RWPE2 (cell line): ENCODE results near the gene PIK3R1.

Source experiments
- ATAC-seq: fragments of 200-7000 bp; cut with Tn5 transposase; 3 replicates; pipeline ENCODE4 v1.9.1; 2021; ENCODE audit warnings: low read depth
- DNase-seq: peaks from one replicate; pipeline ENCODE4 v3.0.0-alpha.2; 2020; ENCODE audit warnings: low spot score
- H3K27ac ChIP-seq: fragments of 450-650 bp; 2 replicates; pipeline ENCODE4 v1.5.1; 2017; ENCODE audit warnings: mild to moderate bottlenecking; ENCODE audit not compliant: poor library complexity, severe bottlenecking
- H3K27me3 ChIP-seq: fragments of 250-450 bp; sonication (Bioruptor Pico); 2 replicates; pipeline ENCODE4 v1.5.1; 2021; ENCODE audit warnings: mild to moderate bottlenecking, moderate library complexity; ENCODE audit not compliant: insufficient read depth, poor library complexity, severe bottlenecking
- H3K36me3 ChIP-seq: fragments of 250-450 bp; sonication (Bioruptor Pico); 2 replicates; pipeline ENCODE4 v1.5.1; 2020; ENCODE audit warnings: low read depth, mild to moderate bottlenecking, moderate library complexity
- H3K4me1 ChIP-seq: fragments of 250-450 bp; sonication (Bioruptor Pico); 2 replicates; pipeline ENCODE4 v1.5.1; 2021; ENCODE audit warnings: mild to moderate bottlenecking, moderate library complexity; ENCODE audit not compliant: insufficient read depth, poor library complexity, severe bottlenecking
- H3K4me3 ChIP-seq: fragments of 250-450 bp; sonication (Bioruptor Pico); 2 replicates; pipeline ENCODE4 v1.5.1; 2021; ENCODE audit warnings: mild to moderate bottlenecking, moderate library complexity; ENCODE audit not compliant: severe bottlenecking
- H3K9me3 ChIP-seq: fragments of 250-450 bp; sonication (Bioruptor Pico); 2 replicates; pipeline ENCODE4 v1.5.1; 2021; ENCODE audit warnings: mild to moderate bottlenecking, moderate library complexity; ENCODE audit not compliant: severe bottlenecking
- CTCF ChIP-seq: fragments of 450-650 bp; IDR thresholded peaks from one replicate; pipeline ENCODE4 v1.5.1; 2017; ENCODE audit warnings: mild to moderate bottlenecking, moderate library complexity; ENCODE audit not compliant: poor library complexity, severe bottlenecking

PIK3R1 gene

GRCh38 chr5:68330574-68330973 lies 115.0 kb downstream of the PIK3R1 start:
- H3K36me3 ChIP-seq = no peaks in the 10 kb centered on the region
- ATAC-seq = peak; percentile 17; the same call in 2 of the 3 replicates
- H3K9me3 ChIP-seq = no peaks in the 10 kb centered on the region
- H3K27ac ChIP-seq = no peak overlapping the region
- no peaks in the 10 kb centered on the region for H3K27me3 ChIP-seq
- H3K4me1 ChIP-seq = peaks cover 38% of the 10 kb centered on the region
- DNase-seq = no peak
- no peak overlapping the region for H3K4me3 ChIP-seq
- no peak for TF ChIP-seq CTCF

GRCh38 chr5:68331192-68332079 lies 115.9 kb downstream of the PIK3R1 start:
- H3K4me3 ChIP-seq = no peak overlapping the region
- no peaks in the 10 kb centered on the region for H3K27me3 ChIP-seq
- H3K9me3 ChIP-seq = no peaks in the 10 kb centered on the region
- H3K36me3 ChIP-seq = no peaks in the 10 kb centered on the region
- ATAC-seq = peak; percentile 37; the same call in 2 of the 3 replicates
- H3K4me1 ChIP-seq = peaks cover 38% of the 10 kb centered on the region
- no peak overlapping the region for H3K27ac ChIP-seq
- DNase-seq = no peak
- no peak for TF ChIP-seq CTCF

GRCh38 chr5:68332080-68332451 lies 116.5 kb downstream of the PIK3R1 start:
- ATAC-seq = no peak
- Histone ChIP-seq H3K4me3 (no peak overlapping the region), H3K4me1 (peaks cover 38% of the 10 kb centered on the region), H3K27me3 (no peaks in the 10 kb centered on the region), H3K36me3 (no peaks in the 10 kb centered on the region), H3K9me3 (no peaks in the 10 kb centered on the region), H3K27ac (no peak overlapping the region)
- TF ChIP-seq CTCF = no peak
- no peak for DNase-seq

- Histone ChIP-seq H3K36me3 (no peaks in the 10 kb centered on the region), H3K9me3 (no peaks in the 10 kb centered on the region), H3K4me1 (peaks cover 38% of the 10 kb centered on the region), H3K27ac (peak overlapping the region; percentile 73), H3K4me3 (no peak overlapping the region), H3K27me3 (no peaks in the 10 kb centered on the region)
- no peak for TF ChIP-seq CTCF
- ATAC-seq = no peak
- DNase-seq = no peak
Measured at GRCh38 chr5:68332556-68332955, 117.0 kb downstream of the PIK3R1 start.
